PC-3 (cell line): ENCODE measurements around the gene PCDHGB6. TPM values are rescaled to one million over a fixed set of nuclear protein-coding genes. Genes with fewer than 3 reads are reported as not detected.
"Not testable (repeated sequence)": the region's sequence is repeated elsewhere in the genome, so short reads cannot be mapped to it uniquely, and the experiment has no call there.

ENCODE experiments used
- ATAC-seq: fragments of 200-7000 bp; cut with Tn5 transposase; 2 replicates; pipeline ENCODE4 v1.9.1; 2020; ENCODE audit warnings: mild to moderate bottlenecking, moderate library complexity
- BruUV-seq: library from RNA; stranded (reverse); fragments of 400-500 nt; replicated peaks from 2 replicates; lab custom pipeline; 2021; lab: Mats Ljungman, UMichigan
- CTCF ChIA-PET: fragments of 300-600 bp; sonication (Branson Sonifier 250); formaldehyde crosslinking; loops from one replicate; lab custom pipeline; 2022; ENCODE audit warnings: antibody characterized with exemption; lab: Charles Lee
- POLR2A ChIA-PET: fragments of 300-600 bp; sonication (Branson Sonifier 250); formaldehyde crosslinking; loops from one replicate; lab custom pipeline; 2022; ENCODE audit warnings: antibody characterized with exemption; ENCODE audit not compliant: unreplicated experiment; lab: Charles Lee
- DNase-seq: peaks from one replicate; pipeline ENCODE4 v3.0.0-alpha.2; 2015
- H2AFZ ChIP-seq: fragments of 300-600 bp; sonication (generic); 2 replicates; pipeline ENCODE4 v1.6.0; 2016; ENCODE audit warnings: antibody characterized with exemption, low read length
- H3F3A ChIP-seq: fragments of 300-600 bp; sonication (generic); one replicate; pipeline ENCODE4 v1.6.0; 2017; ENCODE audit warnings: antibody characterized with exemption, low read length, control low read depth, mild to moderate bottlenecking; ENCODE audit not compliant: unreplicated experiment
- H3K27ac ChIP-seq: fragments of 300-600 bp; sonication (generic); 2 replicates; pipeline ENCODE4 v1.5.1; 2016; ENCODE audit warnings: mild to moderate bottlenecking, low read length
- H3K27me3 ChIP-seq: fragments of 300-600 bp; sonication (generic); 2 replicates; pipeline ENCODE4 v1.6.1; 2016; ENCODE audit warnings: low read length, mixed read lengths
- H3K36me3 ChIP-seq: fragments of 300-600 bp; sonication (generic); 2 replicates; pipeline ENCODE4 v1.6.1; 2016; ENCODE audit warnings: low read depth, mixed run types, low read length, mixed read lengths
- H3K4me1 ChIP-seq: fragments of 300-600 bp; sonication (generic); 2 replicates; pipeline ENCODE4 v1.5.1; 2016; ENCODE audit warnings: low read length; ENCODE audit not compliant: insufficient read depth
- H3K4me2 ChIP-seq: fragments of 300-600 bp; sonication (generic); 2 replicates; pipeline ENCODE4 v1.6.0; 2016; ENCODE audit warnings: low read length
- H3K4me3 ChIP-seq: fragments of 300-600 bp; sonication (generic); 2 replicates; pipeline ENCODE4 v1.5.1; 2016; ENCODE audit warnings: mild to moderate bottlenecking, low read length, mixed read lengths
- H3K79me2 ChIP-seq: fragments of 300-600 bp; sonication (generic); 2 replicates; pipeline ENCODE4 v1.6.1; 2017; ENCODE audit warnings: low read length, mixed read lengths
- H3K9ac ChIP-seq: fragments of 300-600 bp; sonication (generic); 2 replicates; pipeline ENCODE4 v1.6.0; 2016; ENCODE audit warnings: mild to moderate bottlenecking, low read length
- H3K9me2 ChIP-seq: fragments of 300-600 bp; sonication (generic); replicated peaks from 2 replicates; pipeline ENCODE4 v1.6.1; 2016; ENCODE audit warnings: mixed run types, low read length, mixed read lengths
- H3K9me3 ChIP-seq: fragments of 300-600 bp; sonication (generic); 2 replicates; pipeline ENCODE4 v1.6.1; 2016; ENCODE audit warnings: low read length, mixed read lengths
- H4K20me1 ChIP-seq: fragments of 300-600 bp; sonication (generic); 2 replicates; pipeline ENCODE4 v1.6.1; 2016; ENCODE audit warnings: low read length, mixed read lengths
- EZH2 ChIP-seq: fragments of 300-600 bp; sonication (generic); IDR thresholded peaks from one replicate; pipeline ENCODE4 v1.6.1; 2017; ENCODE audit warnings: antibody characterized with exemption, mild to moderate bottlenecking, low read length; ENCODE audit not compliant: unreplicated experiment
- EZH2phosphoT487 ChIP-seq: fragments of 300-600 bp; sonication (generic); IDR thresholded peaks from 2 replicates; pipeline ENCODE4 v1.6.1; 2018; ENCODE audit warnings: mild to moderate bottlenecking, antibody characterized with exemption, low read length, borderline replicate concordance
- intact Hi-C: fragments of 100-400 bp; cut with micrococcal nuclease; formaldehyde crosslinking; loops from 2 replicates; pipeline ENCODE4 v1.9.0; 2023
- total RNA-seq: library from RNA; depleted of rRNA; stranded (reverse); fragments of >200 nt; gene quantifications from 2 replicates; pipeline ENCODE4 v1.2.3, GENCODE V29; 2014
- TF ChIP-seq, protein P1 (sequence below): fragments of 300-600 bp; sonication (generic); conservative IDR thresholded peaks from 2 replicates; pipeline ENCODE4 v1.5.1; 2017; ENCODE audit warnings: antibody characterized with exemption, low read depth, mild to moderate bottlenecking, low read length

PCDHGB6 gene
- total RNA-seq, 1 experiment from 2014 or later, result 1.1 TPM

DNA sequence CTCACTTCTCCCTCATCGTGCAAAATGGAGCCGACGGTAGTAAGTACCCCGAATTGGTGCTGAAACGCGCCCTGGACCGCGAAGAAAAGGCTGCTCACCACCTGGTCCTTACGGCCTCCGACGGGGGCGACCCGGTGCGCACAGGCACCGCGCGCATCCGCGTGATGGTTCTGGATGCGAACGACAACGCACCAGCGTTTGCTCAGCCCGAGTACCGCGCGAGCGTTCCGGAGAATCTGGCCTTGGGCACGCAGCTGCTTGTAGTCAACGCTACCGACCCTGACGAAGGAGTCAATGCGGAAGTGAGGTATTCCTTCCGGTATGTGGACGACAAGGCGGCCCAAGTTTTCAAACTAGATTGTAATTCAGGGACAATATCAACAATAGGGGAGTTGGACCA lies 23.5 kb downstream of the PCDHGB6 start:
- Histone ChIP-seq H3K79me2 (no peaks in the 10 kb centered on the region), H4K20me1 (no peaks in the 10 kb centered on the region), H3K4me1 (no peaks in the 10 kb centered on the region), H3K27me3 (no peaks in the 10 kb centered on the region), H3K9me2 (no peaks in the 10 kb centered on the region), H2AFZ (no peak overlapping the region), H3K4me3 (no peak overlapping the region), H3K4me2 (no peak overlapping the region), H3K9me3 (0 out of 2 replicates have a peak, but pooled peaks cover 4% of the 10 kb centered on the region), H3F3A (no peaks in the 10 kb centered on the region), H3K36me3 (no peaks in the 10 kb centered on the region), H3K27ac (no peak overlapping the region), H3K9ac (no peak overlapping the region)
- CTCF ChIA-PET, result no interaction called here
- no peak for ATAC-seq
- no peak for TF ChIP-seq EZH2
- TF ChIP-seq EZH2phosphoT487, result no peak
- TF ChIP-seq, protein P1, sequence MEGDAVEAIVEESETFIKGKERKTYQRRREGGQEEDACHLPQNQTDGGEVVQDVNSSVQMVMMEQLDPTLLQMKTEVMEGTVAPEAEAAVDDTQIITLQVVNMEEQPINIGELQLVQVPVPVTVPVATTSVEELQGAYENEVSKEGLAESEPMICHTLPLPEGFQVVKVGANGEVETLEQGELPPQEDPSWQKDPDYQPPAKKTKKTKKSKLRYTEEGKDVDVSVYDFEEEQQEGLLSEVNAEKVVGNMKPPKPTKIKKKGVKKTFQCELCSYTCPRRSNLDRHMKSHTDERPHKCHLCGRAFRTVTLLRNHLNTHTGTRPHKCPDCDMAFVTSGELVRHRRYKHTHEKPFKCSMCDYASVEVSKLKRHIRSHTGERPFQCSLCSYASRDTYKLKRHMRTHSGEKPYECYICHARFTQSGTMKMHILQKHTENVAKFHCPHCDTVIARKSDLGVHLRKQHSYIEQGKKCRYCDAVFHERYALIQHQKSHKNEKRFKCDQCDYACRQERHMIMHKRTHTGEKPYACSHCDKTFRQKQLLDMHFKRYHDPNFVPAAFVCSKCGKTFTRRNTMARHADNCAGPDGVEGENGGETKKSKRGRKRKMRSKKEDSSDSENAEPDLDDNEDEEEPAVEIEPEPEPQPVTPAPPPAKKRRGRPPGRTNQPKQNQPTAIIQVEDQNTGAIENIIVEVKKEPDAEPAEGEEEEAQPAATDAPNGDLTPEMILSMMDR, result no peak
- intact Hi-C loops, result no loop called here
- POLR2A ChIA-PET, result no interaction called here
- DNase-seq, result no peak
- BruUV-seq, result no TSS peak

DNA sequence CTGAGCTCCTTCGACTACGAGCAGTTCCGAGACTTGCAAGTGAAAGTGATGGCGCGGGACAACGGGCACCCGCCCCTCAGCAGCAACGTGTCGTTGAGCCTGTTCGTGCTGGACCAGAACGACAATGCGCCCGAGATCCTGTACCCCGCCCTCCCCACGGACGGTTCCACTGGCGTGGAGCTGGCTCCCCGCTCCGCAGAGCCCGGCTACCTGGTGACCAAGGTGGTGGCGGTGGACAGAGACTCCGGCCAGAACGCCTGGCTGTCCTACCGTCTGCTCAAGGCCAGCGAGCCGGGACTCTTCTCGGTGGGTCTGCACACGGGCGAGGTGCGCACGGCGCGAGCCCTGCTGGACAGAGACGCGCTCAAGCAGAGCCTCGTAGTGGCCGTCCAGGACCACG lies 24.5 kb downstream of the PCDHGB6 start:
- H3K36me3 ChIP-seq, H3K4me2 ChIP-seq, intact Hi-C loops, H4K20me1 ChIP-seq, BruUV-seq, H3F3A ChIP-seq, H3K27me3 ChIP-seq, DNase-seq, CTCF ChIA-PET, H3K79me2 ChIP-seq, H3K9ac ChIP-seq, H3K9me2 ChIP-seq, H3K9me3 ChIP-seq, ATAC-seq, H2AFZ ChIP-seq, H3K27ac ChIP-seq, H3K4me1 ChIP-seq, POLR2A ChIA-PET, H3K4me3 ChIP-seq: not testable (repeated sequence)

DNA sequence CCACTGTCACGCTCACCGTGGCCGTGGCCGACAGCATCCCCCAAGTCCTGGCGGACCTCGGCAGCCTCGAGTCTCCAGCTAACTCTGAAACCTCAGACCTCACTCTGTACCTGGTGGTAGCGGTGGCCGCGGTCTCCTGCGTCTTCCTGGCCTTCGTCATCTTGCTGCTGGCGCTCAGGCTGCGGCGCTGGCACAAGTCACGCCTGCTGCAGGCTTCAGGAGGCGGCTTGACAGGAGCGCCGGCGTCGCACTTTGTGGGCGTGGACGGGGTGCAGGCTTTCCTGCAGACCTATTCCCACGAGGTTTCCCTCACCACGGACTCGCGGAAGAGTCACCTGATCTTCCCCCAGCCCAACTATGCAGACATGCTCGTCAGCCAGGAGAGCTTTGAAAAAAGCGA lies 24.9 kb downstream of the PCDHGB6 start:
- POLR2A ChIA-PET, BruUV-seq, CTCF ChIA-PET, H3K9me3 ChIP-seq, H3K36me3 ChIP-seq, H3K4me2 ChIP-seq, H3K4me3 ChIP-seq, H3K9me2 ChIP-seq, H3K9ac ChIP-seq, intact Hi-C loops, ATAC-seq, H2AFZ ChIP-seq, H3K27me3 ChIP-seq, H4K20me1 ChIP-seq, DNase-seq, H3K4me1 ChIP-seq, H3F3A ChIP-seq, H3K27ac ChIP-seq, H3K79me2 ChIP-seq: not testable (repeated sequence)

DNA sequence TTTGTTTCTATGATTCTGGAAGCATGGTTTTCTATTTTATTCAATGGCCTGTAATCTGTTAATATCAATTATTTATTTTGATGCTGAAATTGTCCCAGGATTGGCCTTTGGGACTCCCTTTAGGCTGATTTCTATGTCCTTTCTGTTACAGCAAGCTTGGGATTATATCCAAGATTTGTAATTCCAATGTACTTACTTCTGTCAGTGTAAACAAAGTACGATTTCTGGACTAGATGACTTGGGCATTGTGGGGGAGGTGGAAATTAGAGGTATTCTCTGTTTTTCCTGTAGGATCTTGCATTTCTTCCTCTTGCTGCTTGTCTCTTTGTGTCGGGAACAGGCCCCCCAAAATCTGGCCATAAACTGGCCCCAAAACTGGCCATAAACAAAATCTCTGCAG lies 26.2 kb downstream of the PCDHGB6 start:
- no peak overlapping the region for H3K9ac ChIP-seq
- no TSS peak for BruUV-seq
- no peaks in the 10 kb centered on the region for H3K27me3 ChIP-seq
- H3K9me3 ChIP-seq, result 0 out of 2 replicates have a peak, but pooled peaks cover 4% of the 10 kb centered on the region
- DNase-seq (no peak), ATAC-seq (no peak)
- H2AFZ ChIP-seq, result no peak overlapping the region
- H3K4me1 ChIP-seq, result no peaks in the 10 kb centered on the region
- H3K79me2 ChIP-seq, result no peaks in the 10 kb centered on the region
- H3K4me3 ChIP-seq, result no peak overlapping the region
- ChIA-PET CTCF (no interaction called here), POLR2A (no interaction called here)
- H3K36me3 ChIP-seq, result no peaks in the 10 kb centered on the region
- H3F3A ChIP-seq, result no peaks in the 10 kb centered on the region
- H3K27ac ChIP-seq, result no peak overlapping the region
- no peak overlapping the region for H3K4me2 ChIP-seq
- no peaks in the 10 kb centered on the region for H3K9me2 ChIP-seq
- intact Hi-C loops, result no loop called here
- no peaks in the 10 kb centered on the region for H4K20me1 ChIP-seq
- no peak for TF ChIP-seq EZH2
- no peak for TF ChIP-seq EZH2phosphoT487
- TF ChIP-seq, protein P1, result no peak
